Measurements from ENCODE around the gene ZSCAN5C. TPM values are rescaled to one million over a fixed set of nuclear protein-coding genes. Genes with fewer than 3 reads are reported as not detected.

Gene ZSCAN5C
- total and polyA plus RNA-seq, 7 experiments from 2014 or later, result not detected

- H3K27ac Mint-ChIP-seq, result no peak overlapping the region
- H3K9me3 Mint-ChIP-seq, result peaks cover 0 to 6% (median 0%) of the 10 kb centered on the region in 11 donors
- no peaks in the 10 kb centered on the region for H3K4me1 ChIP-seq (ENCODE audit: control insufficient read depth in 2 of 2, insufficient read depth in 2 of 2, low read length in 2 of 2)
- ChIA-PET CTCF (no interaction called here), POLR2A (no interaction called here)
- H3K4me1 Mint-ChIP-seq, result peaks cover 0 to 8% (median 4%) of the 10 kb centered on the region in 7 donors
- no peaks in the 10 kb centered on the region for H3K9me3 ChIP-seq (ENCODE audit: control insufficient read depth in 2 of 3, low read length in 3 of 3)
- H3K36me3 ChIP-seq (ENCODE audit: control insufficient read depth in 2 of 3, insufficient read depth in 3 of 3, low read length in 3 of 3), result peaks cover 0 to 63% (median 5%) of the 10 kb centered on the region in 3 experiments
- intact Hi-C loops (cut with micrococcal nuclease), result loop anchor here in 1 of 2 donors (5.0 kb wide), 1 partner anchor 42 kb away; no protein-coding TSS in a partner anchor
- no peaks in the 10 kb centered on the region for H3K27me3 Mint-ChIP-seq
- no peak overlapping the region for H3K27ac ChIP-seq (ENCODE audit: low read depth, low read length)
- DNase-seq, result no peak
- H3K4me3 ChIP-seq (ENCODE audit: low read length), result no peak overlapping the region
- H3K36me3 Mint-ChIP-seq, result peaks cover 8 to 42% (median 14%) of the 10 kb centered on the region in 5 donors
- H3K27me3 ChIP-seq (ENCODE audit: control insufficient read depth in 2 of 2, insufficient read depth in 2 of 2, low read length in 2 of 2), result no peaks in the 10 kb centered on the region
- H3K4me3 Mint-ChIP-seq, result no peak overlapping the region
- no peak for ATAC-seq
These were observed 43.0 kb upstream of the ZSCAN5C start for GRCh38 chr19:56159009-56159559.

DNA sequence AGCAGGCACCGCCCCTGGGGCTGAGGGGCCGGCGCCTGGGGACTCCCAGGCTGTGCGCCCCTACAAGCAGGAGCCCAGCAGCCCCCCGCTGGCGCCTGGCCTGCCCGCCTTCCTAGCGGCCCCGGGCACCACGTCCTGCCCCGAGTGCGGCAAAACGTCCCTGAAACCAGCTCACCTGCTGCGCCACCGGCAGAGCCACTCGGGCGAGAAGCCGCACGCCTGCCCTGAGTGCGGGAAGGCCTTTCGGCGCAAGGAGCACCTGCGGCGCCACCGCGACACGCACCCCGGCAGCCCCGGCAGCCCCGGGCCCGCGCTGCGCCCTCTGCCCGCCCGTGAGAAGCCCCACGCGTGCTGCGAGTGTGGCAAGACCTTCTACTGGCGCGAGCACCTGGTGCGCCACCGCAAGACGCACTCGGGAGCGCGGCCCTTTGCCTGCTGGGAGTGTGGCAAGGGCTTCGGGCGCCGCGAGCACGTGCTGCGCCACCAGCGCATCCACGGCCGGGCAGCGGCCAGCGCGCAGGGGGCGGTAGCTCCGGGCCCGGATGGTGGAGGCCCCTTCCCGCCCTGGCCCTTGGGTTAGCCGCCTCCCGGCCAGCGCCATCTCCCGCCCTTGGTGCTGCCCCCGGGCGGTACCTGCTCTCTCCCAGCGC, 42.3 kb upstream of the ZSCAN5C start:
- Mint-ChIP-seq H3K27ac (no peak overlapping the region), H3K36me3 (peaks cover 8 to 41% (median 14%) of the 10 kb centered on the region in 5 donors), H3K9me3 (peaks cover 0 to 6% (median 0%) of the 10 kb centered on the region in 11 donors), H3K27me3 (peaks cover 0 to 4% (median 1%) of the 10 kb centered on the region in 5 donors), H3K4me3 (no peak overlapping the region), H3K4me1 (peaks cover 1 to 9% (median 5%) of the 10 kb centered on the region in 7 donors)
- no peak for DNase-seq
- intact Hi-C loops (cut with micrococcal nuclease), result loop anchor here in 1 of 2 donors (5.0 kb wide), 1 partner anchor 42 kb away; no protein-coding TSS in a partner anchor
- no peaks in the 10 kb centered on the region for H3K27me3 ChIP-seq (ENCODE audit: control insufficient read depth in 2 of 2, insufficient read depth in 2 of 2, low read length in 2 of 2)
- H3K9me3 ChIP-seq (ENCODE audit: control insufficient read depth in 2 of 3, low read length in 3 of 3), result no peaks in the 10 kb centered on the region
- H3K4me3 ChIP-seq (ENCODE audit: low read length), result no peak overlapping the region
- H3K36me3 ChIP-seq (ENCODE audit: control insufficient read depth in 2 of 3, insufficient read depth in 3 of 3, low read length in 3 of 3), result peaks cover 0 to 60% (median 5%) of the 10 kb centered on the region in 3 experiments
- ChIA-PET CTCF (no interaction called here), POLR2A (no interaction called here)
- ATAC-seq, result no peak
- no peaks in the 10 kb centered on the region for H3K4me1 ChIP-seq (ENCODE audit: control insufficient read depth in 2 of 2, insufficient read depth in 2 of 2, low read length in 2 of 2)
- H3K27ac ChIP-seq (ENCODE audit: low read depth, low read length), result no peak overlapping the region

GRCh38 chr19:56161534-56161933, 40.5 kb upstream of the ZSCAN5C start:
- Mint-ChIP-seq H3K4me1 (peaks cover 4 to 9% (median 8%) of the 10 kb centered on the region in 7 donors), H3K4me3 (no peak overlapping the region), H3K9me3 (peaks cover 0 to 6% (median 0%) of the 10 kb centered on the region in 11 donors), H3K27ac (no peak overlapping the region), H3K36me3 (peaks cover 8 to 27% (median 12%) of the 10 kb centered on the region in 5 donors), H3K27me3 (peaks cover 0 to 12% (median 6%) of the 10 kb centered on the region in 5 donors)
- DNase-seq (no peak), ATAC-seq (no peak)
- intact Hi-C loops (cut with micrococcal nuclease), result no loop called here
- no peaks in the 10 kb centered on the region for H3K27me3 ChIP-seq (ENCODE audit: control insufficient read depth in 2 of 2, insufficient read depth in 2 of 2, low read length in 2 of 2)
- no peaks in the 10 kb centered on the region for H3K4me1 ChIP-seq (ENCODE audit: control insufficient read depth in 2 of 2, insufficient read depth in 2 of 2, low read length in 2 of 2)
- peaks cover 0 to 42% (median 5%) of the 10 kb centered on the region in 3 experiments for H3K36me3 ChIP-seq (ENCODE audit: control insufficient read depth in 2 of 3, insufficient read depth in 3 of 3, low read length in 3 of 3)
- H3K9me3 ChIP-seq (ENCODE audit: control insufficient read depth in 2 of 3, low read length in 3 of 3), result no peaks in the 10 kb centered on the region
- ChIA-PET POLR2A (no interaction called here), CTCF (no interaction called here)
- no peak overlapping the region for H3K27ac ChIP-seq (ENCODE audit: low read depth, low read length)
- no peak overlapping the region for H3K4me3 ChIP-seq (ENCODE audit: low read length)

- CTCF ChIA-PET, result no interaction called here
- H3K27ac ChIP-seq (ENCODE audit: low read depth, low read length), result no peak overlapping the region
- intact Hi-C loops (cut with micrococcal nuclease), result no loop called here
- no peaks in the 10 kb centered on the region for H3K9me3 ChIP-seq (ENCODE audit: control insufficient read depth in 2 of 3, low read length in 3 of 3)
- POLR2A ChIA-PET, result no interaction called here
- Mint-ChIP-seq H3K4me1 (peaks cover 4 to 9% (median 8%) of the 10 kb centered on the region in 7 donors), H3K9me3 (peaks cover 0 to 6% (median 0%) of the 10 kb centered on the region in 11 donors), H3K36me3 (peaks cover 8 to 19% (median 12%) of the 10 kb centered on the region in 5 donors), H3K27ac (peak overlapping the region in 1 of 9 donors; percentile 53), H3K4me3 (no peak overlapping the region), H3K27me3 (peaks cover 0 to 15% (median 6%) of the 10 kb centered on the region in 5 donors)
- DNase-seq, result no peak
- H3K4me3 ChIP-seq (ENCODE audit: low read length), result no peak overlapping the region
- H3K36me3 ChIP-seq (ENCODE audit: control insufficient read depth in 2 of 3, insufficient read depth in 3 of 3, low read length in 3 of 3), result peaks cover 0 to 35% (median 5%) of the 10 kb centered on the region in 3 experiments
- no peaks in the 10 kb centered on the region for H3K4me1 ChIP-seq (ENCODE audit: control insufficient read depth in 2 of 2, insufficient read depth in 2 of 2, low read length in 2 of 2)
- no peaks in the 10 kb centered on the region for H3K27me3 ChIP-seq (ENCODE audit: control insufficient read depth in 2 of 2, insufficient read depth in 2 of 2, low read length in 2 of 2)
- ATAC-seq, result peak; percentile 51
These were observed 39.8 kb upstream of the ZSCAN5C start for GRCh38 chr19:56162258-56162657.

GRCh38 chr19:56163097-56163496, 39.0 kb upstream of the ZSCAN5C start:
- Mint-ChIP-seq H3K4me3 (no peak overlapping the region), H3K4me1 (peaks cover 4 to 9% (median 8%) of the 10 kb centered on the region in 7 donors), H3K36me3 (peaks cover 8 to 13% (median 12%) of the 10 kb centered on the region in 5 donors), H3K27ac (peak overlapping the region in 1 of 9 donors; percentile 36), H3K9me3 (peaks cover 0 to 6% (median 0%) of the 10 kb centered on the region in 11 donors), H3K27me3 (peaks cover 0 to 15% (median 6%) of the 10 kb centered on the region in 5 donors)
- no peak for ATAC-seq
- peaks cover 0 to 27% (median 5%) of the 10 kb centered on the region in 3 experiments for H3K36me3 ChIP-seq (ENCODE audit: control insufficient read depth in 2 of 3, insufficient read depth in 3 of 3, low read length in 3 of 3)
- H3K27ac ChIP-seq (ENCODE audit: low read depth, low read length), result no peak overlapping the region
- no peaks in the 10 kb centered on the region for H3K27me3 ChIP-seq (ENCODE audit: control insufficient read depth in 2 of 2, insufficient read depth in 2 of 2, low read length in 2 of 2)
- ChIA-PET POLR2A (no interaction called here), CTCF (no interaction called here)
- intact Hi-C loops (cut with micrococcal nuclease), result no loop called here
- no peaks in the 10 kb centered on the region for H3K4me1 ChIP-seq (ENCODE audit: control insufficient read depth in 2 of 2, insufficient read depth in 2 of 2, low read length in 2 of 2)
- no peak overlapping the region for H3K4me3 ChIP-seq (ENCODE audit: low read length)
- no peak for DNase-seq
- no peaks in the 10 kb centered on the region for H3K9me3 ChIP-seq (ENCODE audit: control insufficient read depth in 2 of 3, low read length in 3 of 3)

- H3K27me3 ChIP-seq (ENCODE audit: control insufficient read depth in 2 of 2, insufficient read depth in 2 of 2, low read length in 2 of 2), result no peaks in the 10 kb centered on the region
- intact Hi-C loops (cut with micrococcal nuclease), result no loop called here
- CTCF ChIA-PET, result no interaction called here
- Mint-ChIP-seq H3K27ac (no peak overlapping the region), H3K4me3 (no peak overlapping the region), H3K4me1 (peaks cover 0 to 9% (median 6%) of the 10 kb centered on the region in 7 donors), H3K27me3 (peaks cover 0 to 19% (median 11%) of the 10 kb centered on the region in 5 donors), H3K36me3 (peaks cover 0 to 4% (median 0%) of the 10 kb centered on the region in 5 donors), H3K9me3 (peaks cover 0 to 1% (median 0%) of the 10 kb centered on the region in 11 donors)
- H3K4me1 ChIP-seq (ENCODE audit: control insufficient read depth in 2 of 2, insufficient read depth in 2 of 2, low read length in 2 of 2), result no peaks in the 10 kb centered on the region
- ATAC-seq (no peak), DNase-seq (no peak)
- H3K4me3 ChIP-seq (ENCODE audit: low read length), result no peak overlapping the region
- no peak overlapping the region for H3K27ac ChIP-seq (ENCODE audit: low read depth, low read length)
- POLR2A ChIA-PET, result no interaction called here
- H3K9me3 ChIP-seq (ENCODE audit: control insufficient read depth in 2 of 3, low read length in 3 of 3), result no peaks in the 10 kb centered on the region
- H3K36me3 ChIP-seq (ENCODE audit: control insufficient read depth in 2 of 3, insufficient read depth in 3 of 3, low read length in 3 of 3), result no peaks in the 10 kb centered on the region
These were observed 35.0 kb upstream of the ZSCAN5C start for GRCh38 chr19:56167064-56167578.

Data from naive thymus-derived CD4-positive, alpha-beta T cell (primary cell).